Measurements from ENCODE around the gene PNMA3.

DNA sequence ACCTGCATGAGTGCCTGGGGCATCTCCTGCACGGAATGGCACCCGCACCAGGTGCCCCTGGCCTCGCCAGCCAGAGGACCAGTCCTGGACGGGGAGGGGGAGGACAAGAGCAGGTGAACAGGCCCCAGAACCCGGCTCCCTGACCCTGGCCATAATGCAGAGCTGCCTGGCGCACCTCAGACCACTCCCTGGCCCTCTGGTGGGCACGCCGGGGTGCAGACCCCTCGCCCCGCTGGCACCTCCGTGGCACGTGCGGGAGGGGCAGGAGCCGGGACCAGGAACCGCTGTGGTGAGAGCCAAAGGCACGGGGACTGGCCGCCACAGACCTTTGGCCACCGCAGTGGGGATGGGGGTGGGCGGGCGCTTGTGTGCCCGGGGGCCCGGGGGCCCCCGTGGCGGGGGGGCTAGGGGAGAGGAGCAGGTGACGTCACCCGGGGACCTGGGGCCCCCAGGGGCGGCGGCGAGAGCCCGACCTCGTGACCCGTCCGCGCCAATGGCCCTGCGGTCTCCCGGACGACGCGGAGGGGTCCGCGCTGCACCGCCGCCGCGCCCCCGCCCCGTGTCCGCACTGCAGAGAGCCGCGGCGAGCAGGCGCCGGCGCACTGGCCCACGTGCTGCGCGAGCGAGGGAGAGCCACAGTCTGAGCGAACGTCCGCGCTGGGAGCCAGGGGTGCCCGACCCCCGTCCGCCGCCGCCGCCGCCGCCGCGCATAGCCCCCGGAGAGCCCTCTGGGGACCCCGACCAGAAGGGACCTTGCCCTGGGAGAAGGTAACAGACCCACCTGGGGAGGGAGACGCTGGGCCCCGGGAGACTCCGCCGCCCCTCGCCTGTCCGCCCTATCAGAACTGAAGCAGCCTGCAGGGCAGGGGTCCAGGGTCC, at the start of gene PNMA3:
- TF ChIP-seq, protein P1, sequence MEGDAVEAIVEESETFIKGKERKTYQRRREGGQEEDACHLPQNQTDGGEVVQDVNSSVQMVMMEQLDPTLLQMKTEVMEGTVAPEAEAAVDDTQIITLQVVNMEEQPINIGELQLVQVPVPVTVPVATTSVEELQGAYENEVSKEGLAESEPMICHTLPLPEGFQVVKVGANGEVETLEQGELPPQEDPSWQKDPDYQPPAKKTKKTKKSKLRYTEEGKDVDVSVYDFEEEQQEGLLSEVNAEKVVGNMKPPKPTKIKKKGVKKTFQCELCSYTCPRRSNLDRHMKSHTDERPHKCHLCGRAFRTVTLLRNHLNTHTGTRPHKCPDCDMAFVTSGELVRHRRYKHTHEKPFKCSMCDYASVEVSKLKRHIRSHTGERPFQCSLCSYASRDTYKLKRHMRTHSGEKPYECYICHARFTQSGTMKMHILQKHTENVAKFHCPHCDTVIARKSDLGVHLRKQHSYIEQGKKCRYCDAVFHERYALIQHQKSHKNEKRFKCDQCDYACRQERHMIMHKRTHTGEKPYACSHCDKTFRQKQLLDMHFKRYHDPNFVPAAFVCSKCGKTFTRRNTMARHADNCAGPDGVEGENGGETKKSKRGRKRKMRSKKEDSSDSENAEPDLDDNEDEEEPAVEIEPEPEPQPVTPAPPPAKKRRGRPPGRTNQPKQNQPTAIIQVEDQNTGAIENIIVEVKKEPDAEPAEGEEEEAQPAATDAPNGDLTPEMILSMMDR (IDR thresholded peaks at IDR 0.05) = no peak
- TF ChIP-seq POLR2A (IDR thresholded peaks at IDR 0.05) (no peak), EP300 (IDR thresholded peaks at IDR 0.05) (no peak)

All from ovary (tissue), 3 donors.